HG02610 (cell line): Measurements from ENCODE around the gene RNF220.
"Not testable (repeated sequence)": the region's sequence is repeated elsewhere in the genome, so short reads cannot be mapped to it uniquely, and the experiment has no call there.

Experiments
- ATAC-seq: cut with Tn5 transposase; IDR thresholded peaks from one replicate; pipeline ENCODE4 v1.9.1; 2021; ENCODE audit warnings: mild to moderate bottlenecking, moderate library complexity; ENCODE audit not compliant: unreplicated experiment

The RNF220 gene

DNA sequence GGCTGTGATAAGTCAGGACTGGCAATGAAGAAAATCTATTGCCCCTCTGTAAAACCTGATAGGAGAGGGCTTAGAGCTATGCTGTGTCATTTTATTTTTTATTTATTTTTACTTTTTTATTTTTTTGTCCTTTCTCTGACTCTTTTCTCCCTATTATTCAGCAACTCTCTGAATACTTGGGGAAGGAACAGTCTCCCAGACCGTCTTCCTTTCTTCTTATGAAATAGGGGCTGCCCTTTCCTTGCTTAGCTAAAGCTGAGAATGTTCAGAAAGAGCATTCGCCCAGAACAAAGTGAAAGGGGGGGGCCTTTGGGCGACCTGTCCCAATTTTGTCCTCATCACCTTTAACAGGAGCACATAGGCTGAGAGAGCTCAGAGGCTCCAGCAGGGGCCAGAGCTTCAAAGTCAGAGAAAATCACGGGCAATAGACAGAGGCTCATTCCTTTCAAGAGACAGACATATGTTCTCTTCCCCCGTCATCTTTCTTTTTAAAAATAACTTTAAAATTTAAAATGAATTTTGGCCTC lies 80.9 kb downstream of the RNF220 start:
- no peak for ATAC-seq

DNA sequence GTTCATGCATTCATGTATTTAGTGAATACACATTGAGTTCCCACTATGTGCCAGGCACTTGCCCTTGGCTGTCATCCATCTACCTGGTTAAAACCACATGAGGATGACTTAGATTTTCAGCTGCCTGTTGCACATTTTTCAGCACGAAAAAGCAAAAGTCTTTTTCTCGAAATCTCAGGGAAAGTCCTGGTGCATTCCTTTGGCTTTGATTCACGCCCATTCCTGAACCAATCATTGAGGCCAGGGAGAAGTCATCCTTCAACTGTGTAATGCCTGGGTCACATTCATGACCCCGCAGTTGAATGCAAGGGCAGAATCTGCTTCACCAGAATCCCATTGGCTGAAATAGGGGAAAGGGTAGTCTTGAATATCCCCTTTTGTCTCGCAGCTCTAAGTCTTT lies 84.4 kb downstream of the RNF220 start:
- ATAC-seq: no peak

DNA sequence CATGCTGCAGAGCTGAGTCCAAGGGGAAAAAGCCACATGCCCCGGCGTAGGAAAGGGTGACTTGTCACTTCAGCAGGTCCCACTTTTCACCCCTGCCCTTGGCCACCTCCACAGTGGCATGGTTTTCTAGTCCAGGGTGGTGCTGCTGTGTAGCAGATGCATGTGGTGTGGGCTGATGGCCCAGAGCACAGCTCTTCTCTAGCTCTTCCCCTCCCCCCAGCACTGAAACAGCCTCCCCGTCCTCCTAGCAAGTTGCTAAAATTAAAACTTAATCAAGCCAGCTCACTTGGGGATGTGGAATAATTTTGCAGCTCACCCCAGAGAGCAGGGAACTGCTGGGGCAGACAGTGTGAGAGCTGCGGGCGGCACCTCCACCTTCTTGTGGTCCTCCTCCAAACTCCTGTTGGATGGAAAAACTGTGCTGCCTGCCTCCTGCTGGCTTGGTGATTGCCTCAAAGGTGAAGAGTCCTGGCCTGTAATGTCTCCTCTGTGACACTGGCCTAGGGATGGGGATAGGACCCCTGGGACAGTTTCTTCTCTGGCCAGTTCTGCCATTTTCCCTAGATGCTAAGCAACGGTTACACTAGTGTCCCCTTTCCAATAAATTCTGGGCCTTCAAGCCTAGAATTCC lies 91.6 kb downstream of the RNF220 start:
- ATAC-seq: no peak

DNA sequence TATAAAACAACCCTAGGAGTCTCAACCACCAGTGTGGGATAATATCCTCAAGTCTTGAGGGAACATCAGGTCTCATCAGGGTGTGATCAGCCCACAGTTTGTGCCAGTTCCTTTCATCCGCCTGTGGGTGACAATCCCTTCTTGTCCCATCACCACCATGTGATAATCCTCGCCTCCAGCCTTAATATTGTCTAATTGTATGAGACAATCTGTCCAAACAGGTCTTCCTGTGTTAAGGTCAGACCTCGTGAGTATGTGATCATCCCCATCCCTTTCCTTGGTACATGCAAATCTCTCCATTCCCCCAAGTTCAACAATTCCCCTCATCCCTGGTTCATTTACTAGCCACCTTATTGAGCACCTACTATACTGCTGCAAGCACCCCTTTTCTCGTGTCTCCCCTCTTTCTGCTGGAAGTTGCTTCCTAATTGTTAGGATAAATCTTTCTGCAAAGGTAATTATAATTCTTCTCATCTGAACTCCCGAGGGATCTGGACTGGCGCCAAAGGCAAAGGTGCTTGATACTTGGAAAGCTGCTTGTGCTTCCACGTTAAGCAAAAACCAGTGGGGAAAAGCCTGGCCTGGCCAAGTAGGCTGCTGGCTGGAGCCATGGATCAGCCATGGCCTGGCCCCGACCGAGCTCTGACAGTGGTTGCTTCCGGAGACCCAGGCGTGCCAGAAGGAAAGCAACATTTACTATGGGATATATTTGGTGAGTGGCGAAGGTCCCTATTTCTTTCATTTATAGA lies 92.5 kb downstream of the RNF220 start:
- no peak for ATAC-seq

DNA sequence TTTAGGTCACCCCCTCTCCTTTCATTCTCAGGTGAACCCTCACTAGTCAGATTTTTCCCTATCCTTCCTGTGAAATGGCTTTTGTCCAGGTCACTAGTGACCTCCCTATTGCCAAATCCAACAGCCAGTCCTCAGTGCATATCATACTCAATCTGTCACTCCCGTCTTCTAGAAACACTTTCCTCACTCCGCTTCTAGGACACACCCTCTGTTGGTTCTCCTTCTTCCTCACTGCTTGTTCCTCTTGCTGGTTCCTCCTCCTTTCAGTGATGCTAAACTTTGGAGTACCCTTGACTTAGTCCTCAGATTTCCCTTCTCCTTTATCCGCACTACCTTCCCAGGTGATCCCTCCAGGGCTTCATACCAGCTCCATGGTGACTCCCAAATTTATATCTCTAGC lies 94.3 kb downstream of the RNF220 start:
- ATAC-seq: no peak

DNA sequence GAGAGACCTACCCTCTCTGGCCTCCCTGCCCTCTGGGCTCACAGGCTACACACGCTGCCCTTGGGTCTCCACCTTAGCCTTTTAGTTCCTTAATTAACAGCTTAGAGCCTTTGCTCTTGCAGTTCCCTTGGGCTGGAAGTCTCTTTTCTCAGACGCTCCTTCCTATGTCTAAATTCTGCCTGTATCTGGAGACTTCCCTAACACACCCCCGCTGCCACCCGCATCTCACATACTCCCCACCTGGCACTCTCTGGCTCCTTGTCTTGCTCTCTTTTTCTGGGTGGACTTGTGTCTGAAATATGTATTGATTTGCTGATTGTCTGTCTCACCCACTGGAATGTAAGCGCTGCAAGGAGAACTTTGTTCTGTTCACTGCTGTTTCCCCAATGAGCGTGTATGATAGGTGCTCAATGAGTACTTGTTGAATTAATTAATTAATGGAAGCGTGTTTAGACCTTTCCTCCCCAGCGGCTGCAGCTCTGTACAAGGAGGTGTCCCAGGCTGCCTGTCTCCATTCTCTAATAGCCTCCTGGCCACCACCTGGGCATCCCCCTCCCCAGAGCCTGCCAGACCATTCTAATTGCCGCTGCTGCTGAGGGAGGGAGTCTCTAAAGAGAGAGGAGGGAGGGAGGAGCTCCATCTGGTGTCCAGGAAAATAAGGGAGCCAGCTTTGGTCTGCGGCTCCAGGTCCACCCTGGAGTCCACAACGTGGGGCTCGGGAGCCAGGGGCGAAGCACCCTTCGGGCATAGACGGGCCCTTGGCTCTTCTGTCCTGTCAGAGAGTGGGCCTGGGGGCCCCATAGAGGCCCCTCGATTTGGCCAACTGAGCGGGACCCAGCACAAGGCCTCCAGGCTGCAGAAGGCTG lies 95.4 kb downstream of the RNF220 start:
- no peak for ATAC-seq

DNA sequence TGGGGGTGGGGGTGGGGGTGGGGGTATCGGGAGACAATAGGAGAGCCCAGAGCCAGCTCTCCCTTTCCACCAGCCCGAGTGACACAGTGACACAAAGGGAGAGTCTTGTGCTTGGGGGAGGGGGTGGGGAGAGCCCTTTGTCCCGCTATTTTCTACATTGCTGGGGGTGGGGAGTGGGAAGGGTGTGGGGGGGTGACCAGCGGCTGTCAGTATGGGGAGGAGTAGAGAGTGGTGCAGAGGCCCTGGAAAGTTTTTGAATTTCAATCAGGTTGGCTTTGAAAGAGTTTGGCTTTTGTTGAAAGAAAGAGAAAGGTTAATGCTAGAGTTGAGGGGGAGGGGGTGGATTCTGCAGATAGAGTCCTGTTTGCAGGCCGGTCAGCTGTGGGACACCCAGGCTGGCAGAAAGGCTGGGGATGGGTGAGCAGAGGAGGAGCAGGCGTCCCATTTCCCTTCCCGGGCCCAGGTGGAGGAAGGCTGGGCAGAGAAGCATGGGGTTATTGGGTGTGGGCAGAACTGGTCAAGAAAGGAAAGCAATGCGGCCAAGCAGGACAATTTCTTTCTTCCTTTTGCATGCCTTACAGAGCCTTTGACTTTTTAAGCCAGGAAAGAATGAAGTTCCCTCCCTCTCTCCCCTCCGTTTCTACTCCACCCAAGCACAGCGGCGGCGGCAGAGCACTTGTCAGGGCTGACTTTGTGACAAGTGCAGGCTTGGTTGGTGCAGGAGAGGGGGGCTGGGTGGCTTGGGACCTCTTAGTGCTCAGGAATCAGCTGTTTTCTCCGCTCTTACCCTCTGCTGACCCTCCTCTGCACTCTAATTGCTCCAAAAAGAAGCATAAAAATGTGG lies 96.2 kb downstream of the RNF220 start:
- ATAC-seq: no peak

DNA sequence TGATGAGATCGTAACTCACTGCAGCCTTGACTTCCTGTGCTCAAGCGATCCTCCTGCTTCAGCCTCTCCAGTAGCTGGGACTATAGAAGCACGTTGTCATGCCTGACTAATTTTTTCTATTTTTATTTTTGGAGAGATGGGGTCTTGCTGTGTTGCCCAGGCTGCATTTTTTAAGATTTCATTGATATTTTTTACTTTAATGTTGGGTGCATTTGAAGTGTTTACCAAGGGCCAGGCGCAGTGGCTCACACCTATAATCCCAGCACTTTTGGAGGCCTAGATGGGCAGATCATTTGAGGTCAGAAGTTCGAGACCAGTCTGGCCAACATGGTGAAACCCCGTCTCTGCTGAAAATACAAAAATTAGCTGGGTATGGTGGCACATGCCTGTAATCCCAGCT lies 97.8 kb downstream of the RNF220 start:
- ATAC-seq: not testable (repeated sequence)

DNA sequence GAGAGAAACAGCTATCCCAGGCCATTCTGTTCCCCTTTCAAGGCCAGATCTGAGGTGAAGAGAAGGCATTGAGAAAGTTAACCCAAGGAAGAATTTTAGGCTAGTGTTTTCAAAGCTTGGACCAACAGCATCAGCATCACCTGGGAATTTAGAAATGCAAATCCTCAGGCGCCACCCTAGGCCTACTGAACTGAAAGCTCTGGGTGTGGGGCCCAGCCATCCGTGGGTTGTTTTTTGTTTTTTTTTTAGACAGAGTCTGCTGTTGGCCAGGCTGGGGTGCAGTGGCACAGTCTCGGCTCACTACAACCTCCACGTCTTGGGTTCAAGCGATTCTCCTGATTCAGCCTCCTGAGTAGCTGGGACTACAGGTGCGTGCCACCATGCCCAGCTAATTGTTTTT lies 98.6 kb downstream of the RNF220 start:
- no peak for ATAC-seq

DNA sequence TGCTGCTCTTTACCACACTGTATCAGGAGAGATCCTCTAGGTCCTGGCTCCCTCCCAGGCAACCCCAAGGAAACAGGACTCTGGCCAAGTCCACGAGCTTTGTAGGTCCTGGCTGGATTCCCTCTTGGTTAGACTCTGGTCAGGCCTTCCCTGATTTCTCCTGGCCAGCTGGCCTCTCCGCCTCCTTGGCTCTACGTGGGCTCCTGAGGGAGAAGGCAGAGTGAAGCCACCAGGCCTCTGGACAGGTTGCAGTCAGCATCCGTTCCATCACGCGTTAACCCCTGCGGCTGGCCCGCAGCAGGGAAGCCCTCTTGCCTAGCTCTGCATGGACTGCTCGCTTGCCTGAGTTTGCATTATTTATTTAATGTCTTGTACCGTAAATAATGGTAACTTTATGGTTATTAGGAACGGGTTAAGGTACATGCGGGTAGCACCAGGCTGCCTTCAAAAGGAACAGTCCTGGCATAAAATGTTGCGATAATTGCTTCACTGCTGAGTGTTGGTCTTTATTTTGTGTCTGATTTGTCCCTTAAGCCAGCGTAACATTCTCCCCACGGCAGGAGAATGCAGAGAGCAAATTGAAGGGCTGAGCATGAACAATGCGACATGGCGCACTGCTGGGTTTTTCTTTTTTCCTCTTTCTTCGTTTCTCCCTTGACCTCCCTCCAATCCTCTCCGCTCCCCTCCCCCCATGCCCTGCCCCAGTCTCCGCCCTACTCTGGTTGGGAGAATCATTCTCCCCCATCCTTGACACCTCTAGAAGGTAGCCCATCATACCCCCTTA lies 100.3 kb downstream of the RNF220 start:
- no peak for ATAC-seq

DNA sequence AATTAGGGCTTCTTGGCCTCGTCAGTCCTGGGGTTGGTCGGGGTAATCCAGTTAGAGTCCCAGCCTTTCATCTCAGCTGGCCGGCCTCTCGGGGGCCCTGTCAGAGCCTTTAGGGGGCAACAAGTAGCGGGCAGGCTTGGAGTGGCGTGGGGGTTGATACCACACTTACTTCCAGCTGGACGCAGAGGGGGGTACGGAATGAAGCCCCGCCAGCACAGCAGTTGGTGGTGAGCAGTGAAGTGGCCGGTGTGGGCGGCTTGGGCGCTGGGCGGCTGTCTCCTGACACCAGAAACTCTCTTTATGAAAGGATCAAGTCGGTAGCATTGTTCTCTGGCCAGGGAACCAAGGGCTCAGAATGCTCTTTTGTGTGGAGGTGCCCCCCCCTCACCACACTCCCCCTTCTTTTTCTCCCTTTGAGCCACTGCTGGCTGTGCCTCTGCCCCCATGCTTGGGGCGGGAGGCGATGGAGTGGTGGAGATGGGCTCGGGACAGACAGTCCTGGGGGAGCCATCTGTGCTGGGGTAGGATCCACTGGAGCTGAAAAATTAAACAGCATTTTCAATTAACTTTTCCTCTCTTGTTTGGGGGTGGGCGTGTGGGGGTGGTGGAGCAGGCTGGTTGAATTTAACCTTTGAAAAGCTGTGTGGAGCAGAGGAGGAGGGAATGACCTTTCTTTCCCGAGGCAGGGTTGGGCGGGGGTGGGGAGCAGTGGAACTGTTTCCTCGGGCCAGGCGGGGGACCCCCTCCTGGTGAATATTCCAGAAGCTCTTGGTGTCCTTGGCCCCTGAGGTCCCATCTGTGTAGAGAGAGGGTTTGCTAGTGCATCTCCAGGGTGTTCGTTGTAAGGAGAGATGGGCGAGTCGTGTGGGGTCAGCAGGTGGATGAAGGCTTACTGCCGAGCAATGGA lies 102.7 kb downstream of the RNF220 start:
- no peak for ATAC-seq

DNA sequence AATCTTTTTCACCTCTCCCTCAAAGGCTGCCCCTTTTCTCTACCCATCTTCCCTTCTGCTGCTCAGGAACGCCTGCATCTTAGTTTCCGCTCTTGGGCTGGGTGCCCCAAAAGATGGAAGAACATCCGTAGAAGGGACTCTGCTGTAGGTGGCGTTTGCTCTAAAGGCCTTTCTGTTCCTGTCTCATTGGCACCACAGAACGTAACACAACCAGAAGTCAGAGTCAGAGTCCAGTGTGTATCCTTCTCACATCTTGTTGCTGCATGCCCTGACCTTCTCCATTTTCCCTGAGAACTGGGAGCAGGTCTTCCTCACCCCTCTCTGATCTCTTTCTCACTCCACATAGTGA lies 103.3 kb downstream of the RNF220 start:
- no peak for ATAC-seq

DNA sequence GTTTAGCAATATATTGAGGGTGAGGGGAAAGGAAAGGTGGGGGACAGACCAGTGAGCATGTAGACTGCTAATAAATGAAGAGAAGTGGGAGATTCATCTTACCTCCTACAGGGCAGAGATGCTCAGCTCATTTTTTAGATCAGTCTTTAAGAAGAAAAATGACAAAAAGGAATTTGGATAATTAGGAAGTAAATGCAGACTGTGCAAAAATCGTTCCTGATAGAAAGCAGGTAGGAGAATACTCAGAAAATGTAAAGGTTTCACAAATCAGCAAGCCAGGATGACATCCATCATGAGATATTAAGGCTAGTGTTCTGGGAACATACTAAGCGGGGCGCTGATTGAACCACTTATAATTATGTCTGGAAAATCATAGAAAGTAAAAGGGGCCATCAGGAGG lies 106.3 kb downstream of the RNF220 start:
- ATAC-seq: no peak

DNA sequence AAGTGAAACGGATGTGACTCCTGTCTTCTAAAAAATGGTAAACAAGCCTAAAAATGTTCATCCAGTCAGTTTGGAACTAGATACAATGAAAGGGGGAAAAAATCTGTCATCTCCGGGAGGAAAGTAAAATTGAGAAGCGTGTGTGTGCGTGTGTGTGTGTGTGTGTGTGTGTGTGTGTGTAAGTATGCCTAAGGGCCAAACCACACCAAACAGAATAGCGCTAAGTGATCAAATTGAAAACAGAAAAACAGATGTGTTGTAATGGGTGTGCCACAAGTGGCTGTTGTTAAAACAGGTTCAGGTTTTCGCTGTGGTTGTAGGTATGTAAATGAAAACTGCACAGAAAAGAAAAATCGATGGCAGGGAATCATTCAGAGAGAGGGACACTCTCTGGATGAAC lies 106.7 kb downstream of the RNF220 start:
- ATAC-seq: no peak

DNA sequence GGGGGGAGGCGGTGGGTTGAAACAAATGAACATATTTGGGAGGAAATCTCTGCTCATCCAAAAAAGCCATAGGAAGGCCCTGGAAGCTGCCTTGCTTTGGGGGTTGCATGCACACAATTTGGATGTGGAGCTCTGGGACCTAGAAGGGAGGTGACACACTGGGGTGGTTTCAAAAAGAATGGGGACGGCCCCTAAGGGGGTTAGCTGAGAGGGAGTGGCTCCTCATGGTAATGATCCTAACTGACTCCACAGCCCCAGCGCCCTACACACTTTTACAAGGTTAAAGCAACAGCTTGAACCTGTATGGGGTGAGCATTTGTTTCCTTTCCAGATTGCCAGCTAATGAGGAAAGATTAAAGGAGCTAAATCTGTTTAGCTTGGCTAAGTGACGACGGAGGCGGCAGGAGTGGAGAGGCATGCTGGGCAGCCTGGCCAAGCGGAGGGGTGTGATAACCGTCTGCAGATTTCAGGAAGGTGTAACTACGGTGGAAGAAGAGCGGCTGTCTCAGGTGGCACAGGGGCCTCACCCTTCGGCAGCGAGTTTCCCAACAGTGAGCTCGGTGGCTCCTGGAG lies 107.3 kb downstream of the RNF220 start:
- ATAC-seq: no peak

DNA sequence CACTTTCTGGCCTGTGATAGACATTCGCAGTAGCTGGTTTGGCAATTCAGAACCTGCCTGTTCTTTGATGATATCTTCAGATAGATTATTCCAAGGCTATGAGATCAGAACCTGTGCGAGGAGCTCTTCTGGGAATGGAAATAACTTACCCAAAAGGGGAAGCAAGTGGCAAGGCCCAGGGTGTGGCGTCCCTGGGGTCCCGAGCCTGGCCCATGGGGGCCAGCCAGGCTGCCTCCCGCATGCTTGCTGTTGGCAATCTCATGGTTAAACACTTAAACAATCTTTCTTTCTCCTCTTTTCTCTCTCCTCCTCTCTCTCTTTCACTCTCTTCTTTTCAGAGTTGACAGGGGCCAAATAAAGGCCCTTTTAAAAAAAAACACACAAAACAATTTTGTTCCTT lies 108.1 kb downstream of the RNF220 start:
- no peak for ATAC-seq

DNA sequence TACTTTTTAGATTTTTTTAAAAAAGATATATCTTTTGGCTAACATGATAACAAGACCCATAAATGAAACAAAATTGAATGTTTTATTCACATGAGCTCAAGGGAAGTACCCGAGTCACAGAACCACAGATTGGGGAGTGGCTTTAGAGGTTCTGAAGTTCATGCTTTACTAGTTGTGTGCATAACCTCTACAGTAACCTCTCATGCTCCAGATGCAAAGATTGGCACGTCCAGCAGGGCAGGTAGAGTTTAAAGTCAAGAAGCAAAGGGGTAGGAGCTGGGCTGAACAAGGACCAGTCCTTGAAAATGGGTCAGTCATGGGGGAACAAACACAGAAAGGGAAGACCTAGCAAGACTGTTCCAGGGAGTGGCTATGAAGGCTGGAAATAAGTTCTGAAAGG lies 109.6 kb downstream of the RNF220 start:
- no peak for ATAC-seq

DNA sequence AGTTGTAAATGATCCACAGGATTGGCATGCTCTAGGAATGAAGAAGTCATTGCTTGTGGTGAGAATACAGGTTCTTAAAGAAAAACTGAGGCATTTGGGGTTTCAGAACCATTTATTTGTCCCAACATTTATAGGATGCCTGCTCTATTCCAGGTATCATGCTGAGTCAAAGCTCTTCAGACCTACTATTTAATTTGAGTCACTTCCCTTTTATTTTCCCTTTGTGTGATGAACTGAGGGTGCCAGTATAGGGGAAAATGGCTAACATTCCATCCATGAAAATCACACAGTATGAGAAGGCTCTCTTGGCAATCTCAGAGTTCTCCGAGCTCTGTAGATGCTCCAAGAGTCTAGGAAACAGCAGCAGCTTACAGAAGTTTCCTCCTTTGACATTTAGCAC lies 110.4 kb downstream of the RNF220 start:
- ATAC-seq: no peak
